ENCODE measurements around the gene GDNF.
"Not testable (repeated sequence)": the region's sequence is repeated elsewhere in the genome, so short reads cannot be mapped to it uniquely, and the experiment has no call there.

The GDNF gene

GRCh38 chr5:37804401-37804800, 35.4 kb downstream of the GDNF start:
- POLR2A ChIA-PET = no interaction called here
- no peak overlapping the region for H3K4me3 ChIP-seq (ENCODE audit: low read depth, low read length)
- CTCF ChIA-PET = no interaction called here
- DNase-seq (ENCODE audit: low read depth, low spot score) = no peak
- TF ChIP-seq, protein P1, sequence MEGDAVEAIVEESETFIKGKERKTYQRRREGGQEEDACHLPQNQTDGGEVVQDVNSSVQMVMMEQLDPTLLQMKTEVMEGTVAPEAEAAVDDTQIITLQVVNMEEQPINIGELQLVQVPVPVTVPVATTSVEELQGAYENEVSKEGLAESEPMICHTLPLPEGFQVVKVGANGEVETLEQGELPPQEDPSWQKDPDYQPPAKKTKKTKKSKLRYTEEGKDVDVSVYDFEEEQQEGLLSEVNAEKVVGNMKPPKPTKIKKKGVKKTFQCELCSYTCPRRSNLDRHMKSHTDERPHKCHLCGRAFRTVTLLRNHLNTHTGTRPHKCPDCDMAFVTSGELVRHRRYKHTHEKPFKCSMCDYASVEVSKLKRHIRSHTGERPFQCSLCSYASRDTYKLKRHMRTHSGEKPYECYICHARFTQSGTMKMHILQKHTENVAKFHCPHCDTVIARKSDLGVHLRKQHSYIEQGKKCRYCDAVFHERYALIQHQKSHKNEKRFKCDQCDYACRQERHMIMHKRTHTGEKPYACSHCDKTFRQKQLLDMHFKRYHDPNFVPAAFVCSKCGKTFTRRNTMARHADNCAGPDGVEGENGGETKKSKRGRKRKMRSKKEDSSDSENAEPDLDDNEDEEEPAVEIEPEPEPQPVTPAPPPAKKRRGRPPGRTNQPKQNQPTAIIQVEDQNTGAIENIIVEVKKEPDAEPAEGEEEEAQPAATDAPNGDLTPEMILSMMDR (IDR thresholded peaks at IDR 0.05; ENCODE audit: insufficient read depth, low read length, missing control alignments) = no peak

- TF ChIP-seq, protein P1 (IDR thresholded peaks at IDR 0.05; ENCODE audit: insufficient read depth, low read length, missing control alignments) = no peak
- ChIA-PET POLR2A (no interaction called here), CTCF (no interaction called here)
- no peak overlapping the region for H3K4me3 ChIP-seq (ENCODE audit: low read depth, low read length)
- no peak for DNase-seq (ENCODE audit: low read depth, low spot score)
Observed at GRCh38 chr5:37803487-37803886, 36.4 kb downstream of the GDNF start.

- no peak overlapping the region for H3K4me3 ChIP-seq (ENCODE audit: low read depth, low read length)
- POLR2A ChIA-PET = no interaction called here
- CTCF ChIA-PET = no interaction called here
- TF ChIP-seq, protein P1 (IDR thresholded peaks at IDR 0.05; ENCODE audit: insufficient read depth, low read length, missing control alignments) = no peak
- DNase-seq (ENCODE audit: low read depth, low spot score) = no peak
Observed at GRCh38 chr5:37801521-37801920, 38.3 kb downstream of the GDNF start.

DNA sequence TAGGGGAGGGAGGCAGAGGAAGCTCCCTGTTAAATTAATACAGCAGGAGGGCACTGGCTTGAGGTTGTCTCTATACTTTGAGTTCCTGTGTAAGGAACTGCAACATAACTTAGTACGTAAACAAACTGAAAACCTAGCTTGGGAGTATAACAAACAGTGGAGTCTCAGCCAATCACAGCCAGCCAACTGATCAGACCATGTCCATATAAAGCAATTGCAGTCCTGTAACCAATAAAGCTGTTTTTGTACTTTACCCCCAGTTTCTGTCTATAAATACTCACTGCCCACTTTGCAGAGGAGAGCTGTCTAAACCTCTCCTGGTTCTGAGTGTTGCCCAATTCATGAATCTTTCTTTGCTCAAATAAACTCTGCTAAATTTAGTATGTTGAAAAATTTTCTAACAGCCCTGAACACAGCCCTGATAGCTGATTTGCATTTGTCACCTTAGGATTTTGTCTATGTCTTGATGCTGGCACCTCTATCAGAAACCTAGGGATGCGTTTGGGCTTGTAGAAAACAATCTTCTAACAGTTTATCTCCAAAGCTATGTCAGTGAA, 39.9 kb downstream of the GDNF start:
- TF ChIP-seq, protein P1 (IDR thresholded peaks at IDR 0.05; ENCODE audit: insufficient read depth, low read length, missing control alignments) = no peak
- DNase-seq (ENCODE audit: low read depth, low spot score) = no peak
- CTCF ChIA-PET = interaction anchor here (1.0 kb wide), 1 partner anchor 8 kb away, joined by 3 read pairs; no protein-coding TSS in a partner anchor
- no peak overlapping the region for H3K4me3 ChIP-seq (ENCODE audit: low read depth, low read length)
- POLR2A ChIA-PET = no interaction called here

- CTCF ChIA-PET; POLR2A ChIA-PET; H3K4me3 ChIP-seq (ENCODE audit: low read depth, low read length); DNase-seq (ENCODE audit: low read depth, low spot score): not testable (repeated sequence)
Observed at GRCh38 chr5:37796435-37796834, 43.4 kb downstream of the GDNF start.

- CTCF ChIA-PET = interaction anchor here (1.4 kb wide), 1 partner anchor 19 kb away, joined by 3 read pairs; no protein-coding TSS in a partner anchor
- H3K4me3 ChIP-seq (ENCODE audit: low read depth, low read length); DNase-seq (ENCODE audit: low read depth, low spot score); POLR2A ChIA-PET: not testable (repeated sequence)
Observed at GRCh38 chr5:37795292-37795691, 44.5 kb downstream of the GDNF start.

DNA sequence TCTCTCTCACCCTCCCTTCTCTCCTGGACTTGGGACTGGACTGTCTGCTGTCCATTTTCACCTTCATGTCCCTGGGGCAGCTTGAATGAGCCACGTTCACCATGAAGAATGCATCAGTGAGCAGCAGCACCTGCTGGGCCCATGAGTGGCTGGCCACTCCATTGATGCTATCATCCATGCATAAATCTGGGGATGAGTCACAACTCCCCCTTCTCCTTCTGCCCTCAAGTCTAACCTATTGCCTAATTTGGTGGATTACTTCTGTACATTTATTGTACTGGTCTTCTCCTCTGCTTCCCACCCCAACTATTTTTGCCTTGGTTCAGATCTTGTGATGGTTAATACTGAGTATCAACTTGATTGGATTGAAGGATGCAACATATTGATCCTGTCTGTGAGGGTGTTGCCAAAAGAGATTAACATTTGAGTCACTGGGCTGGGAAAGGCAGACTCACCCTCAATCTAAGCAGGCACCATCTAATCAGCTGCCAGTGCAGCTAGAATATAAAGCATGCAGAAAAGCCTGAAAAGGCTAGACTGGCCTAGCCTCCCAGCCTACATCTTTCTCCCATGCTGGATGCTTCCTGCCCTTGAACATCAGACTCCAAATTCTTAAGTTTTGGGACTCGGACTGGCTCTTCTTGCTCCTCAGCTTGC, 46.7 kb downstream of the GDNF start:
- ChIA-PET CTCF (no interaction called here), POLR2A (interaction anchor here (0.8 kb wide), 1 partner anchor 16 kb away, joined by 3 read pairs; no protein-coding TSS in a partner anchor)
- no peak overlapping the region for H3K4me3 ChIP-seq (ENCODE audit: low read depth, low read length)
- DNase-seq (ENCODE audit: low read depth, low spot score) = no peak
- TF ChIP-seq, protein P1 (IDR thresholded peaks at IDR 0.05; ENCODE audit: insufficient read depth, low read length, missing control alignments) = no peak
